DLD1 (cell line): ENCODE measurements around the gene ALPK1.
"Not testable (repeated sequence)": the region's sequence is repeated elsewhere in the genome, so short reads cannot be mapped to it uniquely, and the experiment has no call there.

Experiments
- in situ Hi-C: cut with HindIII; loops from 2 replicates; pipeline ENCODE4 v1.10.0; 2017; ENCODE audit warnings: low sequenced_read_pairs

The ALPK1 gene

GRCh38 chr4:112377594-112378242 is 80.5 kb downstream of the ALPK1 start:
- in situ Hi-C loops, result no loop called here

GRCh38 chr4:112378243-112378620 is 81.1 kb downstream of the ALPK1 start:
- in situ Hi-C loops, result no loop called here

GRCh38 chr4:112378858-112379257 is 81.7 kb downstream of the ALPK1 start:
- in situ Hi-C loops, result no loop called here

- in situ Hi-C loops, result no loop called here
Measured at GRCh38 chr4:112379306-112379705, 82.1 kb downstream of the ALPK1 start.

GRCh38 chr4:112381996-112382692 is 85.0 kb downstream of the ALPK1 start:
- in situ Hi-C loops, result no loop called here

GRCh38 chr4:112386071-112386470 is 88.9 kb downstream of the ALPK1 start:
- in situ Hi-C loops, result no loop called here

- in situ Hi-C loops, result no loop called here
Measured at GRCh38 chr4:112402098-112402497, 104.9 kb downstream of the ALPK1 start.

GRCh38 chr4:112403101-112403945 is 106.2 kb downstream of the ALPK1 start:
- in situ Hi-C loops, result no loop called here

GRCh38 chr4:112410364-112410763 is 113.2 kb downstream of the ALPK1 start:
- in situ Hi-C loops, result no loop called here

- in situ Hi-C loops, result no loop called here
Measured at GRCh38 chr4:112410804-112411203, 113.6 kb downstream of the ALPK1 start.

GRCh38 chr4:112411781-112412550 is 114.8 kb downstream of the ALPK1 start:
- in situ Hi-C loops, result no loop called here

- in situ Hi-C loops, result no loop called here
Measured at GRCh38 chr4:112416464-112416863, 119.3 kb downstream of the ALPK1 start.

GRCh38 chr4:112418092-112418491 is 120.9 kb downstream of the ALPK1 start:
- in situ Hi-C loops, result no loop called here

- in situ Hi-C loops, result no loop called here
Measured at GRCh38 chr4:112421911-112422310, 124.7 kb downstream of the ALPK1 start.

GRCh38 chr4:112422644-112423043 is 125.5 kb downstream of the ALPK1 start:
- in situ Hi-C loops, result no loop called here

GRCh38 chr4:112423591-112423990 is 126.4 kb downstream of the ALPK1 start:
- in situ Hi-C loops, result no loop called here

- in situ Hi-C loops, result no loop called here
Measured at GRCh38 chr4:112425823-112426222, 128.7 kb downstream of the ALPK1 start.

GRCh38 chr4:112426416-112426815 is 129.2 kb downstream of the ALPK1 start:
- in situ Hi-C loops, result no loop called here

GRCh38 chr4:112431158-112431557 is 134.0 kb downstream of the ALPK1 start:
- in situ Hi-C loops, result no loop called here

GRCh38 chr4:112436987-112437386 is 139.8 kb downstream of the ALPK1 start:
- in situ Hi-C loops, result no loop called here

GRCh38 chr4:112442226-112442625 is 145.1 kb downstream of the ALPK1 start:
- in situ Hi-C loops, result not testable (repeated sequence)
